ENCODE measurements around the gene ZSCAN10.

GRCh38 chr16:3060339-3061127, 38.6 kb downstream of the ZSCAN10 start:
- TF ChIP-seq EP300 (IDR thresholded peaks at IDR 0.05): no peak
- no peak for TF ChIP-seq CTCF (IDR thresholded peaks at IDR 0.05)
- TF ChIP-seq POLR2AphosphoS5 (IDR thresholded peaks at IDR 0.05): no peak

Data from sigmoid colon (tissue), 4 donors.